Measurements from ENCODE around the gene MYBBP1A. TPM values are rescaled to one million over a fixed set of nuclear protein-coding genes. Genes with fewer than 3 reads are reported as not detected.

MYBBP1A gene
- total and polyA plus RNA-seq, 2 of the 13 experiments (the other 11 are each of a cell fraction or from before 2014, with no cell fraction given), result 18.6 to 54.8 TPM

- TF ChIP-seq PCBP2 (optimal IDR thresholded peaks at IDR 0.05; ENCODE audit: low read depth, low read length, poor library complexity, severe bottlenecking) (no peak), KLF12 (CRISPR knock-in tag; IDR thresholded peaks at IDR 0.05; ENCODE audit: borderline replicate concordance) (no peak), CBFB (CRISPR knock-in tag; IDR thresholded peaks at IDR 0.05) (no peak), YEATS2 (CRISPR knock-in tag; IDR thresholded peaks at IDR 0.05; ENCODE audit: borderline replicate concordance) (no peak), HNRNPL (IDR thresholded peaks at IDR 0.05; ENCODE audit: low read depth, low read length) (no peak), NFATC3 (CRISPR knock-in tag; IDR thresholded peaks at IDR 0.05) (no peak), ZKSCAN8 (CRISPR knock-in tag; IDR thresholded peaks at IDR 0.05; ENCODE audit: borderline replicate concordance) (no peak), ZNF276 (CRISPR knock-in tag; IDR thresholded peaks at IDR 0.05; ENCODE audit: low read depth) (no peak), ATF4 (CRISPR knock-in tag; IDR thresholded peaks at IDR 0.05) (no peak), ERF (CRISPR knock-in tag; IDR thresholded peaks at IDR 0.05) (no peak), CTCF (CRISPR knock-in tag; IDR thresholded peaks at IDR 0.05) (no peak)
Observed at GRCh38 chr17:4505187-4505586, 50.0 kb downstream of the MYBBP1A start (continued).
